Measurements from ENCODE around the gene SCAF1.

SCAF1 gene

DNA sequence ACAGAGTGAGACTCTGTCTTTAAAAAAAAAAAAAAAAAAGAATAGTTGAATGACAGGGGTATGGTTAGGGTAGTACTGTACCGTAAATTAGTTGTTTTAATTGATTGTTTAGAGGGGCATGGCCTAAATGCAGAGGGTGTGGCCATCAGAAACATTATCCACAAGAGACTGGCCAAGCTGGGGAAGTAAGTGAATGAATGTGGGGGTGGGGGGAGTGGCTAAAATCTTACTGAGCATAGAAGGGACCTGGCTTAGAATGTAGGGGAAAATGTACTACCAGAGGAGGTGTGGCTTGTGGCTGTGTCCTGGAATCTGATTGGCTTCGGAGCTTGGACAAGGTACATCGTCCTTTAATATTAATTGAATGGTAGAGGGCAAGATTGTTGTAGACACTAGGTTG, 27.5 kb downstream of the SCAF1 start:
- no peak for DNase-seq

DNA sequence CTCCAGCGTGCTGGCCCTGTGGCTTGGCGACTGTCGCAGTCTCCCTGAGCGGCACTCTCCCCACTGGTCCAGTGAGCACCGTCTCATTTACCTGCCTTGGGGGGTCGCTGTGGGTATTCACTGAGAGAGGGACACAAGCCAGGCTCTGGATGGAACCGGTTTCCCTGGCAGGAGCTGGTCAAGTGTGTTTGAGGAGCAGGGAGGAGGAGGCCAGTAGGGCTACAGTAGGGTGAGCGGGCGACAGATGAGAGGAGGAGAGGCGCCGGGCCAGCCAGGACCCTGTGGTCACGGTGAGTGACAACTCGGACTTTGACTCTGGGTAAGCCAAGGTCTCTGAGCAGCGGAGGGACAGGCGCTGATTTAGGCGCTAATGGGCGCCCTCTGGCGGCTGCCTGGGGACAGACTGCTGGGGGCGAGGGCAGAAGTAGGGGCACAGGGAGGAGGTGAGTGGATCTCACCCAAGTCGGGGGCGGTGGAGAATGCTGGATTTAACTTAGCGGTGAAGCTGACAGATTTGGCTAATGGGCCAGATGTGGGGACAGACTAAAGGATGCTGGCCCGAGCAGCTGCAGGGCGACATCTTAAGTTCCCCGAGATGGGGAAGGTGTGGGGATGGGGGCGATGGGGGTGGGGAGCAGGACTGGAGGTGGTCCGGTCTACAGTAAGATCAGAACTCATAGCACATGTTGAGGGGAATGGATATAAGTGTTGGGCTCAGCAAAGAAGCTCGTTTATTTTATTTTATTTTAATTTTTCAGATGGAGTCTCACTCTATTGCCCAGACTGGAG, 30.3 kb downstream of the SCAF1 start:
- DNase-seq, result peak; percentile 71

DNA sequence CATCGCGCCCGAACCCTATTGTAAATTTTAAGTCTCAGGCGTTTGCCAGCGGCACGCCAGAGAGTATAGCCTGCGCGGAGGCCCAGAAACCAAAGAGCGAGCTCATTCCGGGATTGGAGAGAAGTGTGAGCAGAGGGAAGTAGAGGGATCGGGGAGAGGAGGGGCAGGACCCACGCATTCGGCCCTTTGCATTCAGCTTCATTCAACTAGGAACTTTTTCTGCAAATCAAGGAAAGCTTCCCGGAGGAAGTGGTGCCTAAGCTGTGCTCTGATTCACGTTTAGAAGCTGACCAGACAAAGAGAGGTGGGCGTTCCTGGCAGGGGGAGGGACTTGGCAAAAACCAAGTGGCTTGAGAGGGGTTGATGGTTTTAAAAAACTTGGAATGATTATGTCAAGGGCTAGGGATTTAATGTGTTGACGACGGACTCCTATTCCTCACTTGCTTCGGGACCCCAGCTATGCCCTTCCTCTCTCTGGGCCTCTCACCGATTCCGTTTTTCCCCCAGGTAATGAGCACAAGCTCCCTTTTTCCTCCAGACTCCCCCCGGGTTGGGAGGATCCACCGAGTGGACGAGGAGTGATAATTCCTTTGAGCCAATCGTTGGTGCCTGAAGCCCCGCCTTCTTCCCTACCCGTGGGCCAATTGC, 34.3 kb downstream of the SCAF1 start:
- DNase-seq, result peak; percentile 91

DNA sequence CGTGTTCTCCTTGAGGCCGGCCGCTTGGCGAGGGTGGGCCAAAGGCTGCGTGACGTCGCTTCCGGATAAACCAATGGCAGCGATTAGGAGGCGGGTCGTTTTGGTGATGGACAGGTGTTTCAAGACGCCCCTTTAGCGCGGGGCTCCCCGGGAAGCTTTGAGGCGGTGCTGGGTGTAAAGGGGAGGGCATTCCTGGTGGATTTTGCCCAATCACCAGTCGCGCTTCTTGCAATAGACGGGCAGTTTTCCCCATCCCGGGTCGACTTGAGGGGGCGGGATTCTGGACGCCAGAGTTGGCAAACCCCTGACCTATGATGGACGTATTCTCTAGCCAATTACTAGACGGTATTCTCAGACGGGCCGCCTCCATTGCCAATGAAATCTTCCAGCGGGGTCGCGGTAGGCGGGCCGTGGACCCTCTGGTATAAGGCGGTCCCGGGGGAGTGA, 34.8 kb downstream of the SCAF1 start:
- peak; percentile 100 for DNase-seq

DNA sequence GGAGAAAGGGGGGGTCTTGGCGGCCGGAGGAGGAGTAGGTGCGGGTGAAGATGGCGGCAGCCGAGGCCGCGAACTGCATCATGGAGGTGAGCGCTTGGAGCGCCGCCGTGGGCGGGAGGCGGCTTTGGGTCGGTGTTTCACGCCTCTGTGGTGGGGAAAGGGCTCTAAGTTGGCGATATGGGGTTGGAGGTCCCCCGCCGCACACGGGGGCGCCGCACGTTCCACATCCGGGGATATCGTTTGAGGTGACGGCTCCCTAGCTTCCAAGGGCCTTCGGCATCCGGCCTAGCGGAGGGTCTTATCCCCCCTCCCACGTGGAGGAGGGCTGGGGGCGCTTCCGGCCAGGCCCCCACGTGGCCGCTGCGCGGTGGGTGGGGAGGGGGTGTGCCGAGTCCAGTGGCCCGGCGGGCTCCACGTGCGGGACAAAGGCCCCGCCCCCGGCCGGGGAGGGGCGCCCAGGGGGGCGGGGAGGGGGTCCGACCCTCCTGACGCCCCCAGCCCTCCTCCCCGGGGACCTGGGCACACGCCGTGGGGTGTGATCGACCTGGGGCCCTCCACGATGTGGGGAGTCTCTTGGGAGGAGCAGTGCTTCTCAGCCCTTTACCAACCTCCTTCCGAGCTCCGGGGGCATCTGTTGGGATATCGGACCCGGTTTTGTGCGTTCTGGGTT, 35.4 kb downstream of the SCAF1 start, which contains the start of gene PRMT1:
Gene PRMT1, plus strand, starts transcription at position 41 of the 670 bp plus-strand sequence. Its CDS starts 10 bp downstream, at position 51.
- peak; percentile 30 for DNase-seq

DNA sequence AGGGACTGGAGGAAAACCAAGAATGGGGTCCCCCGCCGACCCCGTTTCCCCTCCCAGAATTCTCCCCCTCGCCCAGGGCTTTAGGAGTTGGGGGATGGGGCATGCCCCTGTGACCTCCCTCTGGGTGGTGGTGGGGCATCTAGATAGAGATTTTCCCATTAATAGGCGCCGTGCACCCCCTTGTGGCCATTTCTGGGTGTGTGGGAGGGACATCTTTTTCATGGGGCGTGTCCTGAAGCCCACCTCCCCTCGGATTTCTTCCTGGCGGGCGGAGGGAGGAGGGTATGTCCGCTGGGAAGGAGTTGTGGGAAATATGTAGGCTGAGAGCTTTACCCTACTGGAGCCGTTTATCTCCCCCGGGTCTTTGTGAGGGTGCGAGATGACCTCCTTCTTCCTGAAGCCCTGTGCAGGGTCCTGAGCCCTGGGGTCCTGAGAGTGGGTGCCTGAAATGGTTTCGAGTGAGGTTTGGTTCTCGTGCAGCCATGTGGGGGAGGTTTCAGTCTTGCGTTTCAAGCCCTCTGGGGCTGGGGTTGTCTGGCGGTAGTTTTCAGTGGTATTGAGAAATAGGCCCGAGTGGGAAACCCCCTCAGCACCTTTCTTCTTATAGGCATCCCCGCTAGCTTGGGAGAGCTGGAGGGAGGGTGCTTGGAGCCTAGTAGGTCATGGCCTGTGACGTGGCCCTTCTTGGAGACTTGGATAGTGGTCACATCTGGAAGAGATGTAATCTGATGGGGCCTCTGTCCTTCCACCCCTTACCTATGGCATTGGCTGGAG, 36.1 kb downstream of the SCAF1 start:
- peak; percentile 3 for DNase-seq

DNA sequence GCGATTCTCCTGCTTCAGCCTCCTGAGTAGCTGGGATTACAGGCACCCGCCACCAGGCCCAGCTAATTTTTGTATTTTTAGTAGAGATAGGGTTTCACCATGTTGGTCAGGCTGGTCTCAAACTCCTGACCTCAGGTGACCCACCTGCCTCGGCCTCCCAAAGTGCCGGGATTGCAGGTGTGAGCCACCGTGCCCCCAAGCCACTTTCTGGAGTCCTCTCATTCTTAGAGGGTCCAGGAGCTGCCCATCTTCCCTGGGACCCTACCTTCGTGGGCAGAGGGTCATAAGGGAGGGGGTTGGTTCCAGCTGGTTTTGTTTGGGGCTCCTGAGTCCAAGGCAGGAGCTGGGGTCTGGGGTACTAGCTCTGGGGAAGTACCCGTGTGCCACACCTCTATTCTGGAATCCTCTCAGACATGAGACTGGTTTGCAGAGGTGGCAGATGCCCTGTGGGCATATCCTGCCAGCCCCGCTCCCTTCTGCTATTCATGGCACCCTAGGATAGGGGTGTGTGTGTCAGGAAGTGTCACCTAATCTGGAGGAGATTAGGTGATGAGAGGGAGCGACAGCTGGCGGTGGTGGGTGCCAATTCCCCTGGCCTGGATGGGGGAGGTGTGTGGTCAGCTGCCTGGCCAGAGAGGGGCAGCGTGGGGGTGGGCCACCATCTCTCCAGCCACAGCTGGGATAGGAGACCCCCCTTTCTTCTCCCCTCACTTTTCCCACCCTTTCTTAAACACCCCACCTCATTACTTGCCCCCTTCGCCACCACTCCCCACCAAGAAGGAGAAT, 37.2 kb downstream of the SCAF1 start:
- no peak for DNase-seq

DNA sequence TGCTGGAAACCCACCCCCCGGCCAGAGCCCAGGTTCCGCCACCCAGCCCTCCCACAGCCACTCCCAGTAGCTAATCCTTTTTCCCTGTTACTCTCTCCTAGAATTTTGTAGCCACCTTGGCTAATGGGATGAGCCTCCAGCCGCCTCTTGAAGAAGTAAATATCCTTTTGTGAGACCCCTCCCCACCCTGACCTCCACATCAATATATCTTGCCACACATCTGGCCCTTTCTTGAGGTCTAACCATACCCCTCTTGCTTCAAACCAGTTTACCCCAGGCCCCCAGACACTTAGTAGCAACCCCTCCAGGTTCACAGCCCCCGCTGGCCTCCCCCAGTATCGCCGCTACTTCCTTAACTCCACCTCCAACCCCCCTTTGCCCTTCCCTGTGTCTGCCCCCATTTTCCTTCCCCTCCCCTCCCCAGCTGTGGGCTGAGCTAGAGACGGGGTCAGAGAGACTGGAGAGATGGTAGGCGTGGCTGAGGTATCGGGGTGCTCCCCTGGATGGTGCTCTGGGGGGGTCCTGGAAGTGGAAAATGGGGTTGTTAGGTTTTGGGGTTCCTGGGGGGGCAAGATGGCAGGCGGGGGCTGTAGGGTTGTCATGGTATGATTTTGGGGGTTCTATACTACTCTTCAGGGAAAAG, 37.9 kb downstream of the SCAF1 start:
- no peak for DNase-seq

DNA sequence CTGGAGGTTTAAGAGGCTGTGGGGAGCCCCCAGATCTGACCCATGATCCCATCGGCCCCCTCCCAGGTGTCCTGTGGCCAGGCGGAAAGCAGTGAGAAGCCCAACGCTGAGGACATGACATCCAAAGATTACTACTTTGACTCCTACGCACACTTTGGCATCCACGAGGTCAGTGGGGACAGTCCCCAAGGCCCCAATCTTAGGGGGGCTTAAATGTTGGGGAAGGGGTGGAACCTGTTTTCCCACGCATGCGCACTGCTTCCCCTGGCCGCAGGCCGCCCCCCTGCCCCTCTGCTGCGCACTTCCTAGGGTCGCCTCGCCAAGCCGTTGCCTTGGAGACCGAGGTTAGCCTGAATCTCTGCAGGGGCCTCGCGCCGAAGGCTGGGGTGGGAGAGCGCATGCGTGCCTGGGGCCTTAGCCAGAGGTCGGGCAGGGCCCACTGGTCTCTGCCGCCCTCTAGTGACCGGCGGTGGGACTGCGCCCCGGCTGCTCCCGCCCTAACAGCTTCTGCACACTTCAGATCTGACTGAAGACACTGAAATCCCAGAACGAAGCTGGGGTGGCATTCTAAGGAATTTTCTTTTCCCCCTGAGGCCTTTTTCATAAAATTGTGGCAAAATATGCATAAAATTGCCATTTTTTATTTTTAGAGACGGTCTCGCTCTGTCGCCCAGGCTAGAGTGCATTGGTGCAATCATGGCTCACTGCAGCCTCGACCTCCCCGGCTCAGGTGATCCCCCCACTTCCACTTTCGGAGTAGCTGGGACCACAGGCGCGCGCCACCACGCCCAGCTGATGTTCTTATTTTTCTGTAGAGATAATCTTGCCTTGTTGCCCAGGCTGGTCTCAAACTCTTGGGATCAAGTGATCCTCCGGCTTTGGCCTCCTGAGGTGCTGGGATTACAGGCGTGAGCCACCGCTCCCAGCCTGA, 38.7 kb downstream of the SCAF1 start:
- DNase-seq, result peak; percentile 76

DNA sequence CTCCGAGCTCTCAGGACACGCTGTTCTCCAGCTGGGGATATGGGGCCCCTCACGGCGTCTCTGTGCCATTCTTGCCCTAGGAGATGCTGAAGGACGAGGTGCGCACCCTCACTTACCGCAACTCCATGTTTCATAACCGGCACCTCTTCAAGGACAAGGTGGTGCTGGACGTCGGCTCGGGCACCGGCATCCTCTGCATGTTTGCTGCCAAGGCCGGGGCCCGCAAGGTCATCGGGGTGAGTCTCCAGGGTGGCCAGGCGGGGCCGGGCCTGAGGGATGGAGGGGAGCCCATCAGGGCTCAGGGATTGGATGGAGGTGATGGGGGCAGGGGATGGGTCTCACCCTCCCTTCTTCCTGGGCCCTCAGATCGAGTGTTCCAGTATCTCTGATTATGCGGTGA, 39.8 kb downstream of the SCAF1 start:
- no peak for DNase-seq

DNA sequence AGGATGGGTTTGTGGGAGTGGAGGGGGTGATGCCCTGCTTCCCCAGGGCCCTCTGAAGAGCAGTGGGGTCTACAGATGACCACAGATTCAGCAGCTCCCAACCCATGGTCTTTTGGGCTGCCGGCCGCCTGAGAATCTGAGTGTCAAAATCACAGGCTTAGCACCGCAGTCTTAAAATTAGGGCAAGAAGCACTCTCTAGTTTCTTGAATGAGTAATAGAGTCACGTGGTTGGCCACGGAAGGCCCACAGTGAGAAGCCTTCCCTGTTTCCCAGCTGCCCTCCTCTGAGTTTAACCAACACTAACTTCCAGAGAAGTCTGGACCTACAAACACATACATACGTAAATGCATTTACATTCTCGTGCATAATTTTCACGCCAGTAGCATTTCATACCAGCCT, 40.3 kb downstream of the SCAF1 start:
- no peak for DNase-seq

DNA sequence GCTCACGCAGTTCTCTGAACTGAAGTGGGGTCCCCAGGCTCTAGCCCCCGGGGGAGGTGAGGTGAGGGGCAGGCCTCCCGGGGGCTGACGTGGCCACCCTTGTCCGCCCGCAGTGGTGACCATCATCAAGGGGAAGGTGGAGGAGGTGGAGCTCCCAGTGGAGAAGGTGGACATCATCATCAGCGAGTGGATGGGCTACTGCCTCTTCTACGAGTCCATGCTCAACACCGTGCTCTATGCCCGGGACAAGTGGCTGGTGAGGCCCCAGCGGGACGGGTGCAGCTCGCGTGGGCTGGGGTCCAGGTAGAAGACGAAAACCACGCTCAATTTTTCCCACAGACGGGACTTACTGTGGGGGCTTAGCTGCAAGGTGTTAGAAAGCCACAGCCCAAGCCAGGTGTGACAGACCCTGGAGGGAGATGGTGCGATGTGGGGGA, 41.8 kb downstream of the SCAF1 start:
- no peak for DNase-seq

DNA sequence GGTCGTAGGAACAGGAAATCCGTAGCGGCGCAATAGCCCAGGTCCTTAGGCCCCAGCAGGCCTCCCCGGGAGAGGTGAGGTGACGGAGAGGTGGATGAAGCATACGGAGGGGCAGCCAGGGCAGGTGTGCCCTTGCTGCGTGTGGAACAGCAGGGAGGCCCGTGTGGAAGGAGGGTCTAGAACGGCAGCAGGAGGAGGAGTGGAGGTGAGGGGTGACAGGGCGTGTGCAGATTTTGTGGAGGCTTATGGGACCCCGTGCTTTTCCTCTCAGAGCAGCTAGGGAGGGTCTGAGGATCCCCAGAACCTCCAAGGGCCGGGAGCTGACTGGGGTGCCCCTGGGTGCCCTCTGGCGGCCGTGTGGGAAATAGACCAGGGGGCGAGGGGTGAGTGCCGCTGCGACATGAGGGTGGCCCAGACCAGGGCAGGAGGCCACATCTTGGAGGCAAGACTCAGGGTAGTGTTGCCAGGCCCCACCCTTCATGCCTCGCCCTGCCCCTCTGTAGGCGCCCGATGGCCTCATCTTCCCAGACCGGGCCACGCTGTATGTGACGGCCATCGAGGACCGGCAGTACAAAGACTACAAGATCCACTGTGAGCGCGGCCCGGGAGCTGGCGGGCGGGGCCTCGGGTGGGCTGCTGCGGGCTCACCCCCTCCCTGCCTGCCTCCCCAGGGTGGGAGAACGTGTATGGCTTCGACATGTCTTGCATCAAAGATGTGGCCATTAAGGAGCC, 42.4 kb downstream of the SCAF1 start:
- no peak for DNase-seq

DNA sequence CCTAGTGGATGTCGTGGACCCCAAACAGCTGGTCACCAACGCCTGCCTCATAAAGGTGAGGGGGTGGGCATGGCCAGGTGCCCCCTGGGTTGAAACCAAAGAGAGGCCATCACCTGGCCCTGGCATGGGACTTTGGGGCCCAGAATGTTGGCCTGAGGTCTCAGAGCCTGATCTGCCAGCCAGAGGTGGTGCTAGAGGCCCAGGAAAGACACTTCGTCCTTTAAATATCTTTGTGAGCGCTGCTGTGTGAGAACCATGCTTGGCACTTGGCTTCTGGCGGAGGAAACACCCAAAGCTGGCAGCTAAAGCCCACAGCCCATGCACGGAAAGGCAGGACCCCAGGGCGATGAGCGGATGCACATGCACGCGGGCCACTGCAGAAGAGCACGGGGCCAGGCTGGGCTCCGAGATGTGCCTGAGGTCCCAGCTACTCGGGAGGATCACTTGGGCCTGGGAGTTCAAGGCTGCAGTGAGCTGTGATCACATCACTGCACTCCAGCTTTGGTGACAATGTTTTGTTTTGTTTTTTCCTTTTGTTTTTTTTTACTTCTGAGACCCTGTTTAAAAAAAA, 43.1 kb downstream of the SCAF1 start:
- DNase-seq, result no peak

DNA sequence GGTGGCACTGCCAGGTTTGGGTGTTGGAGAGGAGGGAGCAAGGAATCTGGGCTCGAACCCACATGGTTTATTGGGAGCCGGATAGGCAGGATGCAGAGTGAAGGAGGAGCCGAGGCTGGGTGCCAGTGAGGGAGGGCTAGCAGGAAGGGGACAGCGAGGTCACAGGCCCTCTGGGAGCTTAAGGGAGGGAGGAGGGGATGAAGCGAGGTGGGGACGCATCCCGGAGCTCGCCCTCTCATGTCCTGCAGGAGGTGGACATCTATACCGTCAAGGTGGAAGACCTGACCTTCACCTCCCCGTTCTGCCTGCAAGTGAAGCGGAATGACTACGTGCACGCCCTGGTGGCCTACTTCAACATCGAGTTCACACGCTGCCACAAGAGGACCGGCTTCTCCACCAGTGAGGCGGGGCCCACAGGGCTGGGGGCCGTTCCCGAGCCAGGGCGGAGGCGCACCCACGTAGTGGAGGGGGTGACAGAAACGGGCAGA, 43.9 kb downstream of the SCAF1 start:
- no peak for DNase-seq

DNA sequence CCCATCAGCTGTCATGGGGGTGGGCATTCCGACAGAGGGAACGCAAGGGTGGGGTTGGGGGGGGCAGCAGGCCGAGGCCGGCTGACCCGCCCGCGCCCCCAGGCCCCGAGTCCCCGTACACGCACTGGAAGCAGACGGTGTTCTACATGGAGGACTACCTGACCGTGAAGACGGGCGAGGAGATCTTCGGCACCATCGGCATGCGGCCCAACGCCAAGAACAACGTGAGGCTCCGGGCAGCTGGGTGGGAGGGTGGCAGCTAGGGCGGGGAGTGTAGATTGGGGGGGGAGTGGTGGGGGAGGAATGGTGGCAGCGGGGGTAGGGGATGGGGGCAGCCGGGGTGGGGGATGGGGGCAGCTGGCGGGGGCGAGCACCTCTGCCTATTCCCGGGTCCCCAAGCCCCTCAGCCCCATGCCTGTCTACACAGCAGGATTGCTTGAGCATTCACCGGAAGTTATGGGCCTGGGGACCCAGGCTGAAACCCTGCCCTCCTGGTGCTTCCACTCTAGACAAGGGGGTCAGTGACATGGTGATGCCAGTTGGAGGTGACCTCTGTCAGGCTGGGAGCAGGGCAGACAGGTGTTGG, 44.6 kb downstream of the SCAF1 start:
- no peak for DNase-seq

DNA sequence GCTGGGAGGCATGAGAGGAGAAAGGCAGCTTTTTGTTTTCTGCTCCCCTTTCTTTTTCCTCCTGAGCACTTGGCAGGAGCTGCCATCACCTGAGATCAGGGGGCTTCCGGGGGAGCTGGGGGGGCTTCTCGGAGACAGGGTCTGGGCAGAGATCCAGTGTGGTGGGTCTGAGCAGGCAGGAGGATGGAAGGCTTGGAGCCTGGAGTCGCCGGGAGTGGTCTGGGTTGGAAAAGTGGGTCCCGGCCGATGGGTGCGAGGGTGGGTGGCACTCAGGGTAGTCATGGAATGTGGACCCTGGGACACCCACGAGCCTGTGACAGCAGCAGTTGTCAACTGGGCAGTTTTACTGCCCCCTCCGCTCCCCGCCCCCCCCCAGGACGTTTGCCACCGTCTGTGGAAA, 45.1 kb downstream of the SCAF1 start:
- no peak for DNase-seq

DNA sequence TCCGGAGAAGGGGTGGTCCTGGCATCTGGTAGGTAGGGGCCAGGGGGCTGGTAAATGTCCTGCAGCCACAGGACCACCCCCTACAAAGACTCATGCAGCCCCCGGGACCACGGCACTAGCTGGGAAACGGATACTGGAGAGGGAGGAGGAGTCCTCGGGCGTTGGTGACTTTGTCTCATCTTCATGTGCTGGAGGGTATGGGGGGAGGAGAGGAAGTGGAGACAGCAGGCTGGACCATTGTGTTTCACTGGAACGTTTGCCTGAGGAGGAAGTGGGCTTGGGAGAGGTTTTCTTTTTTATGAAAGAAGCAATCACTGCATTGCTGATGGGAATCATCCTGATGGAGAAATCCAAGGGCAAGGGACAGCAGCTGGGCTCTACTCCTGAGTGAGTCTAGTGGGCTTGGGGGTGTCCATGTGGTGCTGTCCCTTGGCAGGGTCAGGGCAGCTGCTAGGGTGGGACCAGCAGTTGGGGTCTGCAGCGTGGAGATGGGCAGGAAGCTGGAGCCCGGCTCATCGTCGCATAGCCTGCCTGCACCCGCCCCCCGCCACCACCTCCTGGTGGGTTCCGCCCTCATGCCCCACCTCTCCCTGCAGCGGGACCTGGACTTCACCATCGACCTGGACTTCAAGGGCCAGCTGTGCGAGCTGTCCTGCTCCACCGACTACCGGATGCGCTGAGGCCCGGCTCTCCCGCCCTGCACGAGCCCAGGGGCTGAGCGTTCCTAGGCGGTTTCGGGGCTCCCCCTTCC, 45.7 kb downstream of the SCAF1 start:
- no peak for DNase-seq

All from NCI-H774 (cell line).